CD4-positive, alpha-beta T cell treated with Interferon gamma for 1 hour (primary cell): ENCODE results near the gene RFTN1.
A peak's percentile ranks its signal among the peaks of the same experiment; 100 is the strongest.

Experiments
- DNase-seq: peaks from one replicate; pipeline ENCODE4 v3.0.0-alpha.2; 2020

RFTN1 gene

GRCh38 chr3:16347548-16347947, 166.0 kb downstream of the RFTN1 start:
- DNase-seq: no peak

- DNase-seq: no peak
Measured at GRCh38 chr3:16346413-16347081, 167.0 kb downstream of the RFTN1 start.

GRCh38 chr3:16343101-16343500, 170.4 kb downstream of the RFTN1 start:
- no peak for DNase-seq

- peak; percentile 38 for DNase-seq
Measured at GRCh38 chr3:16338999-16339398, 174.5 kb downstream of the RFTN1 start.

GRCh38 chr3:16337856-16338540, 175.5 kb downstream of the RFTN1 start:
- peak; percentile 62 for DNase-seq

- no peak for DNase-seq
Measured at GRCh38 chr3:16336825-16337224, 176.7 kb downstream of the RFTN1 start.

GRCh38 chr3:16335772-16336645, 177.5 kb downstream of the RFTN1 start:
- no peak for DNase-seq

- DNase-seq: no peak
Measured at GRCh38 chr3:16335333-16335732, 178.2 kb downstream of the RFTN1 start.

GRCh38 chr3:16334909-16335308, 178.6 kb downstream of the RFTN1 start:
- DNase-seq: no peak

- DNase-seq: no peak
Measured at GRCh38 chr3:16332904-16333426, 180.5 kb downstream of the RFTN1 start.

GRCh38 chr3:16331319-16331883, 182.1 kb downstream of the RFTN1 start:
- DNase-seq: no peak

GRCh38 chr3:16330351-16330750, 183.1 kb downstream of the RFTN1 start:
- DNase-seq: no peak

- no peak for DNase-seq
Measured at GRCh38 chr3:16329826-16330129, 183.7 kb downstream of the RFTN1 start.

- DNase-seq: no peak
Measured at GRCh38 chr3:16329036-16329825, 184.3 kb downstream of the RFTN1 start.

GRCh38 chr3:16328124-16328523, 185.4 kb downstream of the RFTN1 start:
- no peak for DNase-seq

GRCh38 chr3:16326724-16327349, 186.7 kb downstream of the RFTN1 start:
- no peak for DNase-seq

- no peak for DNase-seq
Measured at GRCh38 chr3:16325850-16326249, 187.6 kb downstream of the RFTN1 start.

GRCh38 chr3:16323737-16324136, 189.8 kb downstream of the RFTN1 start:
- no peak for DNase-seq

- DNase-seq: no peak
Measured at GRCh38 chr3:16322189-16322588, 191.3 kb downstream of the RFTN1 start.

GRCh38 chr3:16320711-16321110, 192.8 kb downstream of the RFTN1 start:
- DNase-seq: no peak

- no peak for DNase-seq
Measured at GRCh38 chr3:16319723-16320122, 193.8 kb downstream of the RFTN1 start.

- peak; percentile 72 for DNase-seq
Measured at GRCh38 chr3:16319307-16319706, 194.2 kb downstream of the RFTN1 start.
